ENCODE data around the gene CCDC157.

GRCh38 chr22:30402028-30402765, 45.4 kb downstream of the CCDC157 start:
- TF ChIP-seq EZH2phosphoT487 (IDR thresholded peaks at IDR 0.05; ENCODE audit: borderline replicate concordance, low read depth, low read length) (no peak), CTCF (conservative IDR thresholded peaks at IDR 0.05; ENCODE audit: low read length) (no peak)

All from OCI-LY7 (cell line).